T-helper 2 cell treated with Interferon-gamma antibody and Interleukin-4, amounts not matched to agents 5 μg/mL and 100 μg/mL, for 36 hours (primary cell): ENCODE measurements around the gene TNFAIP3.
A peak's percentile ranks its signal among the peaks of the same experiment; 100 is the strongest.

Source experiments
- DNase-seq: peaks from one replicate; pipeline ENCODE4 v3.0.0; 2021; ENCODE audit warnings: low spot score
- H3K27ac Mint-ChIP-seq: one replicate; pipeline ENCODE4 v1.8.0; 2021; ENCODE audit warnings: mild to moderate bottlenecking, mixed read lengths
- H3K27me3 Mint-ChIP-seq: one replicate; pipeline ENCODE4 v1.8.0; 2021; ENCODE audit warnings: low read depth, mixed read lengths
- H3K36me3 Mint-ChIP-seq: one replicate; pipeline ENCODE4 v1.8.0; 2021; ENCODE audit warnings: low read depth, mixed read lengths
- H3K4me1 Mint-ChIP-seq: one replicate; pipeline ENCODE4 v1.8.0; 2021; ENCODE audit warnings: low read depth, mixed read lengths
- H3K4me3 Mint-ChIP-seq: one replicate; pipeline ENCODE4 v1.8.0; 2022; ENCODE audit warnings: mild to moderate bottlenecking, moderate library complexity, mixed read lengths
- H3K9me3 Mint-ChIP-seq: one replicate; pipeline ENCODE4 v1.8.0; 2021; ENCODE audit warnings: mixed read lengths

The TNFAIP3 gene

GRCh38 chr6:137863091-137863797 lies 3.8 kb upstream of the TNFAIP3 start:
- Mint-ChIP-seq H3K4me3 (no peak overlapping the region), H3K27ac (no peak overlapping the region), H3K9me3 (no peaks in the 10 kb centered on the region), H3K36me3 (peaks cover 5% of the 10 kb centered on the region), H3K4me1 (peaks cover 21% of the 10 kb centered on the region), H3K27me3 (no peaks in the 10 kb centered on the region)
- DNase-seq, result no peak

- Mint-ChIP-seq H3K36me3 (peaks cover 16% of the 10 kb centered on the region), H3K4me3 (no peak overlapping the region), H3K9me3 (no peaks in the 10 kb centered on the region), H3K4me1 (peaks cover 35% of the 10 kb centered on the region), H3K27me3 (no peaks in the 10 kb centered on the region), H3K27ac (peak overlapping the region; percentile 16)
- no peak for DNase-seq
These were observed 2.1 kb upstream of the TNFAIP3 start for GRCh38 chr6:137864812-137865508.

DNA sequence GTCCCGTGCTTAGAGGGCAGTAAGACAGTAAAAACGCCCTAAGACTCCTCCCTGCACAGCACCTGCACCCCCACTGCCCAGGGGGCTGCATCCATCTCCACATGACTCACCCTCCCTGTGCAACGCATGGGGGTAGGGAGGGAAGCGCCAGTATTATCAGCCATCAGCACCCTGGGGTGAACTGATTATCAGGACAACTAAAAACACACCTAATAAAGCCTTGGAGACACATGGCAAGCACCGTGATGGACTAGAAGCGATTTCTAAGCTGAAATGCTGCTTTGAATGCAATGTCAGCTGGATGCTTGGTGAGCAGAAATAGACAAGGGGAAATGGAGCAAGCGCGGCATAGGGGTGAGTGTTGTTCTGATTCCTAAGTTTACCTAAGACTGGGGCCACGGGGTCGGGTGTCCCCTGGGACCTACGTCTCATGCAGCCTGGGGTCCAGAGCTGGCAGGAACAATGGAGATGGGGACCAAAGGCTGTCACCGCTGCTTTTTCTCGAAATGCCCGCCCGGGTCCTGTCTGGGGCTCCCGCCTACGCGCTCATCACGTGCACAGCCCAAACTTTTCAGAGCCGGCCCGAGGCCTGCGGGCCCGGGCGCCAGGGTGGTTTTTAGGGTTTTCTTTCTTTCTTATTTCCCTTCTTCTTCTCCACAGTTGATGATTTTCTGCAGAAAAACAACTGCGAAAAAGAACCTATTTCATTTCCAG lies 702 bp upstream of the TNFAIP3 start:
- DNase-seq, result no peak
- H3K27ac Mint-ChIP-seq, result peak overlapping the region; percentile 88
- H3K27me3 Mint-ChIP-seq, result no peaks in the 10 kb centered on the region
- H3K4me1 Mint-ChIP-seq, result peaks cover 41% of the 10 kb centered on the region
- peak overlapping the region; percentile 89 for H3K4me3 Mint-ChIP-seq
- H3K9me3 Mint-ChIP-seq, result no peaks in the 10 kb centered on the region
- peaks cover 24% of the 10 kb centered on the region for H3K36me3 Mint-ChIP-seq

DNA sequence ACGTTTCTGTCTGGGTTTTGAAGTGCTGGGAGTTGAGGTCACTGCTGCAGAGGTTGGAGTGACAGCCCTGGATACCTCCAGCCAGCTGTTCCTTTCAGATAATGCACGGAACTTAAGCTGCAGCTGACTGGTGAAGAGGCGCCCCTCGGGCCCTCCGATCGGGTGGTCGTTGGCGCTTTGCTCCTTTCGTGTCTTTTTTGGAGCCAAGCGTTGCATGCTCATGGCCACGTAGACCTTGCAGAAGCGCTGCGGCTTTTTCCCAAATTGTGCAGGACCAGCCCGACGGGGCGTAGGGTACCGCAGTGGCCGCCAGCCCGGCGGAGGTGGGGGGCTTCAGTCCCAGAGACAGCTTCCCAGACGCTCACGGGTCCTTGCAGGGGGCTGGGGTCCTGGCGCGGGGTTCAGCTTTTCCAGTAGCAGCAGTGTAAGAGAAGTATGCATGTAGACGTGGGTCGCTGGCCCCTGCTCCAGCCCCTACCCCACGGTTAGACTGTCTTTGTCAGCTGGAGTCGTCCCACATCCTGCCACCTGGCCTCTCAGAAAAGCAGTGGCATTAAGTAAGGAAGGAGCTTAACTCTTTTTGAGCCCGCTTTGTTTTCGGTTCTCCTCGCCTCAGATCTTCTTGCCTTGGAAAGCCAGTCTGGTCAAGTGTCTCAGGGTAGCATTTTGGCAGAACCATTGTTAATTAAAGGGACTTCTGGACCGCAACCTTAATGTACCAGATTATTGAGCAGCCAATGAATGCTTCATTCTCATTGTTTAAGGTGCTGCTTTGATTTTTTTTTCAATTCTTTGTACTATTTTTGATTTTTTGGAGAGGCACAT lies 838 bp downstream of the TNFAIP3 start:
- Mint-ChIP-seq H3K9me3 (no peaks in the 10 kb centered on the region), H3K36me3 (peaks cover 37% of the 10 kb centered on the region), H3K27ac (peak overlapping the region; percentile 87), H3K27me3 (no peaks in the 10 kb centered on the region), H3K4me1 (peaks cover 50% of the 10 kb centered on the region), H3K4me3 (peak overlapping the region; percentile 87)
- no peak for DNase-seq

- Mint-ChIP-seq H3K4me1 (peaks cover 60% of the 10 kb centered on the region), H3K36me3 (peaks cover 46% of the 10 kb centered on the region), H3K27ac (peak overlapping the region; percentile 87)
These were observed 1.9 kb downstream of the TNFAIP3 start for GRCh38 chr6:137868721-137869548.

DNA sequence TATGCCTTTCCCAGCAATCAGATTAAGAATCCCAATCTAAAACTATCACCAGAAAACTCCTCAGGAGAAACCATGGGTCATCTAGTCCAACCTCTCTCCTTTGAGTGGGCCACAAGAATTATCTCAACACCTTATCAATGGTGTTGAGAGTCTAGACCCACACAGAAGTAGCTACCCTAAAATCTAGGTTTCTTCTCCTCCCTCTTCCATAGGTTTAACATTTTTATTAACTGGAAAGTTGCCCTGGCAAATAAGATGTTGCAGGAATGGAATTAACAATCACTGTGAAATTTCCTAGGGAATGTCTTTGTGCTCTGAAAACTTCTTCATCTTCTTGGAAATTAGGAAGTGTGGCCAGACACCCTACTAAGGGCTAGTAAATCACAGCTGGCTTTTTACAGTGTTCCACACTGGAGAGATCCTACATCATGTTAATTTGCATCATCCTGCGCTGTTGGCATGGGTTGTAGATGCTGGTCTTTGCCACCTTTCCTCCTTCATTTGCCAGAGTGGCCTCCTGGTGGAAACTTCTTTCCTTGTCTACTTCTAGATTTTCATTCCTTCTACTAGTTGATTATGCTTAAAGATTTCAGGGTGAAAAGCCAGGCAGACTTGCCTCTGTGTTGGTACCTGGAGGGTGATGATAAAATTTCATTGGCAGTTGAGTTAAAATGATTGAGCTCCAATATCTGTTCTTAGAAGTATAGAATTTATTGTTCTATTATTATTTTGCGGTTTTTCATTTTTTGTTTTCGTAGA lies 2.7 kb downstream of the TNFAIP3 start:
- H3K27ac Mint-ChIP-seq, result peak overlapping the region; percentile 87
- peak overlapping the region; percentile 87 for H3K4me3 Mint-ChIP-seq
- H3K4me1 Mint-ChIP-seq, result peaks cover 65% of the 10 kb centered on the region
- H3K27me3 Mint-ChIP-seq, result no peaks in the 10 kb centered on the region
- peaks cover 47% of the 10 kb centered on the region for H3K36me3 Mint-ChIP-seq
- no peaks in the 10 kb centered on the region for H3K9me3 Mint-ChIP-seq
- DNase-seq, result no peak

More at GRCh38 chr6:137868721-137869548, 1.9 kb downstream of the TNFAIP3 start:
- H3K9me3 Mint-ChIP-seq, result no peaks in the 10 kb centered on the region
- no peaks in the 10 kb centered on the region for H3K27me3 Mint-ChIP-seq
- DNase-seq, result no peak
- H3K4me3 Mint-ChIP-seq, result peak overlapping the region; percentile 87

DNA sequence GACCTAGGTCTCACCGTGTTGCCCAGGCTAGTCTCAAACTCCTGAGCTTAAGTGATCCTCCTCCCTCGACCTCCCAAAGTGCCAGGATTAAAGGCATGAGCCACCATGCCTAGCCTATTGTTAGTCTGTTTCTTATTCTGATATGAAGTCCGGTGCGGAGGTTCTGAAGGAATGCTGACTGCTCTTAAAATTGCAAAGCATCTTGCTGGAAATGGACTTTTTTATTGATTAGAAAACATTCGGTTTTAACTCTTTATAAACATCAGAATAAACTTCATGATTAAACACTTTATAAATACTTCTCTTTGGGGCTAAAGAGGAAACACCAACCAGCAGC lies 3.2 kb downstream of the TNFAIP3 start:
- Mint-ChIP-seq H3K4me1 (peaks cover 65% of the 10 kb centered on the region), H3K9me3 (no peaks in the 10 kb centered on the region), H3K36me3 (peaks cover 51% of the 10 kb centered on the region), H3K4me3 (peak overlapping the region; percentile 87), H3K27ac (peak overlapping the region; percentile 87), H3K27me3 (no peaks in the 10 kb centered on the region)
- DNase-seq, result no peak

DNA sequence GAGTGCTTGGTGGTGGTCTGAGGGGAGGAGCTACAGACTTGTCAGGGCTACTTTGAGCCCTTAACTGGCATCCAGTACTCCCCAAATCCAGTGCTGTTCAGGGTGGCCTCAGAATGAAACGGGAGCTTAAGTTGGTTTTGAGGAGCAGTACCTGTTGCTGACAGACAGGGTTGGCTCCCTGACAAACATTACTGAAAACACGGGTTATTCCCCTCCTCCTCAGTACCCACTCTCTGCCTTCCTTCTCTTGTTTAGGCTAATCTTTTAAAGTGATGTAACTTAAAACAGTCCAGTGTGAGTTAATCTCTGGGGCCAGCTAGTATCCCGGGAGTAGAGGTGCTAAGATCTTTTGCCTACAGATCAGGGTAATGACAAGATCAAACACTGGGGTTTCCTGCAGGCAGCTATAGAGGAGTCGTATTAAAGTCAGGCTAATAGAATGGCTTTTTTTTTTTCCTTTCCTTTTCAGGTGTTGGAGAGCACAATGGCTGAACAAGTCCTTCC lies 3.7 kb downstream of the TNFAIP3 start:
- Mint-ChIP-seq H3K27me3 (no peaks in the 10 kb centered on the region), H3K4me3 (peak overlapping the region; percentile 87), H3K36me3 (peaks cover 56% of the 10 kb centered on the region), H3K9me3 (no peaks in the 10 kb centered on the region), H3K27ac (peak overlapping the region; percentile 87), H3K4me1 (peaks cover 67% of the 10 kb centered on the region)
- peak; percentile 55 for DNase-seq

DNA sequence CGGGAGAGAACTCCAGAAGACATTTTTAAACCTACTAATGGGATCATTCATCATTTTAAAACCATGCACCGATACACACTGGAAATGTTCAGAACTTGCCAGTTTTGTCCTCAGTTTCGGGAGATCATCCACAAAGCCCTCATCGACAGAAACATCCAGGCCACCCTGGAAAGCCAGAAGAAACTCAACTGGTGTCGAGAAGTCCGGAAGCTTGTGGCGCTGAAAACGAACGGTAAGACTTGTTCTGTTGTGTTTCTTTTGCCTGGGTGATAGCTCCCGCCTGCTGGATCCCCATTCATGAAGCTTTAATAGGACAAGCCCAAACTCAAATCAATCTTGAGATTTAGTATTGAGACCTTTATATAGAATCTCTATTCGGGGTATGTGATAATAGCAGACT lies 4.2 kb downstream of the TNFAIP3 start:
- Mint-ChIP-seq H3K36me3 (peaks cover 59% of the 10 kb centered on the region), H3K4me3 (peak overlapping the region; percentile 87), H3K4me1 (peaks cover 62% of the 10 kb centered on the region), H3K27me3 (no peaks in the 10 kb centered on the region), H3K9me3 (no peaks in the 10 kb centered on the region), H3K27ac (peak overlapping the region; percentile 87)
- no peak for DNase-seq

DNA sequence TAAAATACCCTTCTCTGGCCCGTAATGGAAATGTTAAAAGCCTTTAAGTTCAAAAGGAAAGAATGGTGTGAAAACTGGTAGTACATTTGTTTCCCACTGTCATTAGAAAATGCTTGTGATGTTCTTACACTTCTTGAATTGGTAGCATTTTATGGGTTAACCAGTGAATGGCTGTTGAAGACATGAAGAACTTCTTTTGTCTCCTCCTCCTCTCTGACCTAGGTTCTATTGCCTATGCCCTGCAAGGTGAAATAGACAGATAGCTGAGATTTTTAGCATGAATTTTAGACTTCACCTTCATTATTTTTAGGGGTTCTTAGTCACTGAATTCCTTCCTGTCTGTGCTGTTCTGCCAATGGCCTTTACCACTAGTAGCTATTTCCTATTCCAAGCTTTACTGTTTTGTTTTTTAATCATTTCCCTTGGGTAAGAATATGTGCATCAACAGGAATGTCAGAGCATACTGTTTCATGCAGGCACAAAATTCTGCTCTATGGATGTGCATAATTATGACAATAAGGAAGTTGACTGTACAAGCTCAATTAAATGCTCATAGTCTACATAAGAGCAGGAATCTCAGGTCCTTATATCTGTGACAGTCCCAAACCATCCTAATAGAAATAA lies 4.9 kb downstream of the TNFAIP3 start:
- Mint-ChIP-seq H3K36me3 (peaks cover 65% of the 10 kb centered on the region), H3K9me3 (no peaks in the 10 kb centered on the region)
- DNase-seq, result no peak

GRCh38 chr6:137872581-137873115 lies 5.6 kb downstream of the TNFAIP3 start:
- Mint-ChIP-seq H3K4me1 (peaks cover 62% of the 10 kb centered on the region), H3K27ac (peak overlapping the region; percentile 87), H3K4me3 (peak overlapping the region; percentile 87), H3K27me3 (no peaks in the 10 kb centered on the region), H3K9me3 (no peaks in the 10 kb centered on the region), H3K36me3 (peaks cover 72% of the 10 kb centered on the region)
- DNase-seq, result no peak

More for the DNA sequence above, 4.9 kb downstream of the TNFAIP3 start:
- H3K27ac Mint-ChIP-seq, result peak overlapping the region; percentile 87
- peak overlapping the region; percentile 87 for H3K4me3 Mint-ChIP-seq
- no peaks in the 10 kb centered on the region for H3K27me3 Mint-ChIP-seq
- H3K4me1 Mint-ChIP-seq, result peaks cover 60% of the 10 kb centered on the region
